Thyroid gland (tissue), 4 donors: ENCODE results near the gene EDRF1. TPM values are rescaled to one million over a fixed set of nuclear protein-coding genes. Genes with fewer than 3 reads are reported as not detected.

Experiments
- DNase-seq, 2 donors: peaks; one replicate each; pipeline ENCODE4 v3.0.0-alpha.2; 2019
- H3K27ac ChIP-seq, 3 donors: fragments of 200-600 bp; sonication (generic); 1 replicate in 2 of 3; 2 replicates in 1 of 3; pipeline ENCODE4 v1.5.1; 2016 to 2019; ENCODE audit warnings: mild to moderate bottlenecking in 1 of 3, moderate library complexity in 1 of 3
- H3K27me3 ChIP-seq: fragments of 200-600 bp; sonication (generic); one replicate; pipeline ENCODE4 v1.5.1; 2019
- H3K36me3 ChIP-seq, 2 donors: fragments of 200-600 bp; sonication (generic); one replicate each; pipeline ENCODE4 v1.5.1; 2016 to 2019
- H3K4me1 ChIP-seq, 2 donors: fragments of 200-600 bp; sonication (generic); one replicate each; pipeline ENCODE4 v1.5.1; 2017 to 2019
- H3K4me3 ChIP-seq, 3 donors: fragments of 200-600 bp; sonication (generic); replicated peaks in 1 of 3; 1 replicate in 2 of 3; 2 replicates in 1 of 3; pipeline ENCODE4 v1.5.1; 2016; ENCODE audit warnings: mild to moderate bottlenecking in 1 of 3
- H3K9me3 ChIP-seq: fragments of 200-600 bp; sonication (generic); one replicate; pipeline ENCODE4 v1.5.1; 2017
- POLR2A ChIP-seq, 2 donors: fragments of 450-650 bp; IDR thresholded peaks; one replicate each; pipeline ENCODE4 v1.6.1; 2017; ENCODE audit warnings: antibody characterized with exemption in 2 of 2, mild to moderate bottlenecking in 2 of 2, moderate library complexity in 1 of 2
- WGBS, 2 donors: methylation state at CpG; one replicate each; pipeline ENCODE4 v1.1.5; 2017; 5-methylcytosine and 5-hydroxymethylcytosine counted together
- intact Hi-C: fragments of 100-400 bp; cut with DNase I; formaldehyde crosslinking; loops from one replicate; pipeline ENCODE4 v1.15.1; 2023
- total RNA-seq, 4 donors: library from RNA; depleted of rRNA; stranded (reverse); fragments of >200 nt; gene quantifications; one replicate each; pipeline ENCODE4 v1.2.3, GENCODE V29; 2016
- TF ChIP-seq, protein P1 (sequence below), 6 experiments: fragments of 200-600 bp in 3 of 6; fragments of 450-650 bp in 3 of 6; sonication (generic) in 3 of 6; IDR thresholded peaks; one replicate each; pipeline ENCODE4 v1.5.1; 2016 to 2019; ENCODE audit warnings: antibody characterized with exemption in 6 of 6, mild to moderate bottlenecking in 2 of 6, inconsistent platforms in 1 of 6, moderate library complexity in 1 of 6

Gene EDRF1
- total RNA-seq, 4 donors from 2014 or later: 23.2 to 35.5 (median 30.9) TPM

DNA sequence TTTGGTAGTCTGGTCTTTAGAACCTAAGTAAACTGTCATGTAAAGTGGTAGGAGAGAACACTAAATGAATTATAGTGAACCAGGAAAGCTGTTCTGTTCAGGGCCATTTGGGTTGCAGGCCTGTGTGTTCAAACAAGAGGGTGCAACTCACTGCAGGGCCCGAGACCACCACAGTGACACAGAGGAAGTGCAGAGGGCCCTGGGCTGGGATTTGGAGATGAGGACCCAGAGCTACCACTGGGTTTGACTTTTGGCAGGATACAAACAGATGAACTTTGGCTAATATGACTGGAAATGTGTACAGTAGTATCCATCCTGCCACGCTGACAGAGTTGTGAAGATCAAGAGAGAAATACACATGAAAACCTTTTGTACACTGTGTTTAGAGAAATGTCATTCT lies 46.3 kb downstream of the EDRF1 start:
- Histone ChIP-seq H3K27ac (no peak overlapping the region), H3K36me3 (peaks cover 19 to 20% of the 10 kb centered on the region in 2 donors), H3K4me1 (peaks cover 0 to 11% of the 10 kb centered on the region in 2 donors), H3K4me3 (no peak overlapping the region), H3K9me3 (no peaks in the 10 kb centered on the region), H3K27me3 (no peaks in the 10 kb centered on the region)
- no peak for TF ChIP-seq POLR2A (IDR thresholded peaks at IDR 0.05)
- TF ChIP-seq, protein P1, sequence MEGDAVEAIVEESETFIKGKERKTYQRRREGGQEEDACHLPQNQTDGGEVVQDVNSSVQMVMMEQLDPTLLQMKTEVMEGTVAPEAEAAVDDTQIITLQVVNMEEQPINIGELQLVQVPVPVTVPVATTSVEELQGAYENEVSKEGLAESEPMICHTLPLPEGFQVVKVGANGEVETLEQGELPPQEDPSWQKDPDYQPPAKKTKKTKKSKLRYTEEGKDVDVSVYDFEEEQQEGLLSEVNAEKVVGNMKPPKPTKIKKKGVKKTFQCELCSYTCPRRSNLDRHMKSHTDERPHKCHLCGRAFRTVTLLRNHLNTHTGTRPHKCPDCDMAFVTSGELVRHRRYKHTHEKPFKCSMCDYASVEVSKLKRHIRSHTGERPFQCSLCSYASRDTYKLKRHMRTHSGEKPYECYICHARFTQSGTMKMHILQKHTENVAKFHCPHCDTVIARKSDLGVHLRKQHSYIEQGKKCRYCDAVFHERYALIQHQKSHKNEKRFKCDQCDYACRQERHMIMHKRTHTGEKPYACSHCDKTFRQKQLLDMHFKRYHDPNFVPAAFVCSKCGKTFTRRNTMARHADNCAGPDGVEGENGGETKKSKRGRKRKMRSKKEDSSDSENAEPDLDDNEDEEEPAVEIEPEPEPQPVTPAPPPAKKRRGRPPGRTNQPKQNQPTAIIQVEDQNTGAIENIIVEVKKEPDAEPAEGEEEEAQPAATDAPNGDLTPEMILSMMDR (IDR thresholded peaks at IDR 0.05): no peak
- DNase-seq: no peak
- 83 to 100% methylated on average over 2 of the region's 2 CpGs for WGBS, 2 donors
- intact Hi-C loops: no loop called here

GRCh38 chr10:125766511-125766910 lies 47.0 kb downstream of the EDRF1 start:
- intact Hi-C loops: no loop called here
- Histone ChIP-seq H3K4me1 (peaks cover 0 to 11% of the 10 kb centered on the region in 2 donors), H3K4me3 (no peak overlapping the region), H3K36me3 (peaks cover 19 to 20% of the 10 kb centered on the region in 2 donors), H3K9me3 (no peaks in the 10 kb centered on the region), H3K27me3 (no peaks in the 10 kb centered on the region), H3K27ac (no peak overlapping the region)
- TF ChIP-seq, protein P1 (IDR thresholded peaks at IDR 0.05): no peak
- no peak for TF ChIP-seq POLR2A (IDR thresholded peaks at IDR 0.05)
- 83% methylated on average over 4 of the region's 4 CpGs for WGBS, 2 donors
- no peak for DNase-seq

DNA sequence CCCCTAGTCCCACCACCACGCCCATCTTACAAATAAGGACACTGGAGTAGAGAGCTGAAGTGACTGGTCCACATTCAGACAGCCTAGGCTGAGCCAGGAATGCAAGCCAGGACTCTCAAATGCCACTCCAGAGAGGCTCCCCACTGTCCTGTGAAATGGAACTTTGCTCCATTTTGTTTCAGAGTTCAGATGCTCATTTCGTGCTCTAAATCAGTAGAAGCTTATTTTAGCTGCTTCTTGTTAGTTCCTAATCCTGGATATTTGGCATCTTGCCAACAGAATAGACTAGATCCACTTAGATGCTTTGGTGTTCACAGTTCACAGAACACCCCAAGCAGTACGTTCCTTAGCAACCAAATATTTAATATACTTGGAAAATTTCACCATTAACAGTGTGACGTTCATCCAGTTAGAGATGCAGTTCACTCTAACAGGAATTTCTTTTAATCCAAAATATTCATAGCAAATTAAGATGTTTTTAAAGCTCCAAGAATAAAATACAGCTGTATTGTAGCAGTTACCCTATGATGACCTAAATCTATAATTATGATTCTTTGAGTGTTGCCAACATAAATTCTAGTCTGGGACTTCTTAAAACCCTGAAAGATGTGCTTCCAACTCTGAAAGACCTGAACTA lies 48.8 kb downstream of the EDRF1 start:
- TF ChIP-seq, protein P1 (IDR thresholded peaks at IDR 0.05): no peak
- no peak for TF ChIP-seq POLR2A (IDR thresholded peaks at IDR 0.05)
- H3K9me3 ChIP-seq: no peaks in the 10 kb centered on the region
- H3K4me3 ChIP-seq: no peak overlapping the region
- H3K4me1 ChIP-seq: peaks cover 0 to 11% of the 10 kb centered on the region in 2 donors
- intact Hi-C loops: no loop called here
- H3K36me3 ChIP-seq: peaks cover 14% of the 10 kb centered on the region in 2 donors
- no peaks in the 10 kb centered on the region for H3K27me3 ChIP-seq
- H3K27ac ChIP-seq: peak overlapping the region in 2 of 3 donors; percentile 2 to 7
- peak; percentile 56 to 58 for DNase-seq
- WGBS, 2 donors: 20 to 24% methylated on average over 4 of the region's 4 CpGs

- H3K27me3 ChIP-seq: no peaks in the 10 kb centered on the region
- intact Hi-C loops: no loop called here
- no peaks in the 10 kb centered on the region for H3K9me3 ChIP-seq
- H3K4me3 ChIP-seq: no peak overlapping the region
- H3K4me1 ChIP-seq: peaks cover 0 to 11% of the 10 kb centered on the region in 2 donors
- 91 to 94% methylated on average over 12 of the region's 12 CpGs for WGBS, 2 donors
- peak overlapping the region in 1 of 3 donors; percentile 6 for H3K27ac ChIP-seq
- no peak for DNase-seq
- H3K36me3 ChIP-seq: peaks cover 8 to 9% of the 10 kb centered on the region in 2 donors
- TF ChIP-seq, protein P1 (IDR thresholded peaks at IDR 0.05): no peak
Measured at GRCh38 chr10:125769175-125769574, 49.7 kb downstream of the EDRF1 start.

- H3K27me3 ChIP-seq: no peaks in the 10 kb centered on the region
- TF ChIP-seq, protein P1 (IDR thresholded peaks at IDR 0.05): no peak
- no peak for TF ChIP-seq POLR2A (IDR thresholded peaks at IDR 0.05)
- intact Hi-C loops: no loop called here
- H3K27ac ChIP-seq: no peak overlapping the region
- no peak overlapping the region for H3K4me3 ChIP-seq
- H3K9me3 ChIP-seq: no peaks in the 10 kb centered on the region
- 63 to 67% methylated on average over 5 of the region's 5 CpGs for WGBS, 2 donors
- no peak for DNase-seq
- peaks cover 0 to 11% of the 10 kb centered on the region in 2 donors for H3K4me1 ChIP-seq
- H3K36me3 ChIP-seq: no peaks in the 10 kb centered on the region
Measured at GRCh38 chr10:125770844-125771243, 51.3 kb downstream of the EDRF1 start.
